COLO668 (cell line): Measurements from ENCODE around the gene UBE3D.
"Not testable (repeated sequence)": the region's sequence is repeated elsewhere in the genome, so short reads cannot be mapped to it uniquely, and the experiment has no call there.

Experiments
- DNase-seq: peaks from one replicate; lab custom pipeline; 2025; ENCODE audit not compliant: unreplicated experiment; lab: John Stamatoyannopoulos, UW

UBE3D gene

DNA sequence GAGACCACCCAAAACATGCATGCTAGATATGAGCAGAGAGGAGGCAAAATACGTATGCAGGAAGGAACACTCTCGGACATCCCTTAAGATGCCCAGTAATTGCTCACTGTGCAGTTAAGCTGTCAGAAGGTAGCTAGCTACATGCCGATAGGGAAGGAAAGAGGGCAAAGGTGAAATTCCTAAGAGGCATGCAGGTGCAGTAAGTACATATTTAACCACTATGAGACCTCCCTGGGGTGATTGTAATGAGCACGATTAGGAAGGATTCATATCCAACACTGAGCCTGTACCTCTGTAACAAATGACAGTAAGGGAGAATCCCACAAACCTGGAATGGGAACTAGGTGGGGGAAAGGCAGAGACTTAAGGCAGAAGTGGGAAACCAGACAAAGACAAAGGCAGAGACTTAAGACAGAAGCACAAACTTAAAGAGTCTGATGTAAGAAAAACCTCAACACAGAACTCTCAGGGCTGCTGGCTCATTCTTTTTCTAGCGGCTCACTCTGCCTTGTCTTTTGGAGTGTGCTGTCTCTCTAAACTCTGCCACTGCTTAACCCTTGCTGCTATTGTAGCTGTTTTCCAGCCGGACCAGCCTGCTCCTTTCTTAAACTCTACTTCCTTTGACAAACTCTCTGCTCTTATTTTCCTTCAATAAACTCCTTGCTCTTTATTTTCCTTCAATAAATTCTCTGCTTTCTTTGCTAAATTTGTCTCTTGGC is 148.1 kb downstream of the UBE3D start:
- no peak for DNase-seq

- peak; percentile 14 for DNase-seq
These were observed 150.0 kb downstream of the UBE3D start for GRCh38 chr6:82915666-82916065.

DNA sequence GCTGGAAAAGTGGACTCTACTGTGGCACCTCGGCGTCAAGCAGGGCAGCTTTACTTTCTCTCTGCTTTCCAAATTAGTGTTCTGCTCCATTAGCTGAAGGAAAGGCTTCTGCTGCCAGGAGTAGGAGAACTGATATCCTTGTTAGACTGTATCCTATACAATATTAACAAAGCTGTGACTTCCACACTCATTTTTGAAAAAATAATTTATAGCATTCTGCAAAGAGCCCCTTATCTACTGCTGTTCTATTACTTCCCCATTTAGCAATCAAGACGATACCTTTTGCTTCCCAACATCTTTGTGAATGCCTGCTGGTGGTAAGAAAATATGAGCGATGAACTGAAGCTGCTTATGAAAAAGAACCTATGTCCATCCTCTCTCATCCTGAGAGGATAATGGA is 151.1 kb downstream of the UBE3D start:
- DNase-seq = no peak

- DNase-seq = no peak
These were observed 154.8 kb downstream of the UBE3D start for GRCh38 chr6:82910820-82911219.

DNA sequence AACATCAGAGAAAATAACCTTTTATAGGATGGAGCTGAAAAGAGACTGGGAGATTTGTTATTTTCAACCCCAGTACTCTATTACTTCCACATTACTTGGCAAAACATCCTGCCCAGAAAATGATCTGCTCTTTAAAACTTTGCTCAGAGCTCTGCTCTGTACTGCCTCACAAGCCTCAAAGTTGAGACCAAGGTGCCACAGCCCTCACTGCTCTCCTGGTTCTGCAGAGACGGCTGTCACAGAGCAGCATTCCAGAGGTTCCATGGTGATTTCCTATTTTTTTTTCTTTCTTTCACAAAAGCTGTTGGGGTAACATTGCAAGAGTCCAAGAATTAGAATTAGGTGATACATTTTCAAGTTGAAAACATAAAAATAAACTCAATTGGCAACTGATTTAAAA is 155.2 kb downstream of the UBE3D start:
- no peak for DNase-seq

- DNase-seq = no peak
These were observed 156.1 kb downstream of the UBE3D start for GRCh38 chr6:82909551-82909950.

DNA sequence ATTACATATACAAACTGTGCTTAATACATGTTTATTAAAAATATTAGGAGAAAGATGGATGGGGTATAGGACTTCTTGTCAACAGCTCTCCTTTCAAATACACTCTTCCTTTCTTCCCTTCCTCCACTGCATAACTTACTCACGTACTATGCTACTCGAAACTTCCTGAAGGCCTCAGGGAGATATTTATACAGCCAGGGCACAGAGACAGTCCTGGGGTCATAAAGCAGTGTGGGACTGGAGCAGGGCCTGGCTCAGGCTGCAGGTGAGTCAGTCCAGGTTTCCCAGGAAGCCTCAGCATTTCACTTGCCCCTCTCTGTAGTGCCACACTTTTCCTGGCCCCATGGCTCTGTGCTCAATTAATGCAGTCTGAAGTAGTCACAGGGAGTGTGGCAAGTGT is 157.0 kb downstream of the UBE3D start:
- DNase-seq = no peak

DNA sequence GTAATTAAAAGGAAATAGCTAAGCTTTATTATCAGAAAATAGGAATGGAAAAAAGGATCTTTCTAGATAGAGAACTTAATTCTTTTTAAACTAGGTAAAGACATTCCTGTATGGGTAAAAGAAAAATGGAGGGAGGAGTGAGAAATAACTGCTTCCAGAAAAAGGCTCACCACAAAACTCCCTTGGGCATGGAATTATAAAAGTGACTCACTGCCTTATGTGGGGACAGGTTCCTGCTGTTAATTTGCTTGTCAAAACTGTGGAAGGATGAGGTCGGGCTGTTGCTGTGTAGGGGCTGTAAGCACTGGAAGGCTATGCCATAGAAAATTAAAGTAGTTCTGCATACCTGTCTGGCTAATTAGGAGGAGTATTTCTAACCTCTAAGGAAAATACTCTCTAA is 158.7 kb downstream of the UBE3D start:
- DNase-seq = no peak

GRCh38 chr6:82906489-82906888 is 159.2 kb downstream of the UBE3D start:
- DNase-seq = no peak

DNA sequence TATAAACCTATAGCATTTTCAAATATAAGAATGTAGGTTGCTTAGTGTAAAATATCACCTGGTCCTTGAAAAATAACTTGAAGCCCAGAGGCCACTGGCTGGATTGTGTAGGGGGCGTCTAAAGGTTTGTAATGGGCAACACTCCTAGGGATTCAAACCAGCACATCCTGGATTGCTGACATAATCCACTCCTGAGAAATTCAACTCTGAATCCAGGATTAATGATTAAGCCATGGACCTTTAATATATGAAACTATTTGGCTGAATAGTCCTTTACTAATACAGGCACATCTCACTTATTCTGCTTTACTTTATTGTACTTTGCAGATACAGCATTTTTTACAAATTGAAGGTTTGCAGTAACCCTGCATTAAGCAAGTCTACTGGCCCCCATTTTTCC is 160.8 kb downstream of the UBE3D start:
- DNase-seq = no peak

GRCh38 chr6:82904257-82904656 is 161.4 kb downstream of the UBE3D start:
- no peak for DNase-seq

DNA sequence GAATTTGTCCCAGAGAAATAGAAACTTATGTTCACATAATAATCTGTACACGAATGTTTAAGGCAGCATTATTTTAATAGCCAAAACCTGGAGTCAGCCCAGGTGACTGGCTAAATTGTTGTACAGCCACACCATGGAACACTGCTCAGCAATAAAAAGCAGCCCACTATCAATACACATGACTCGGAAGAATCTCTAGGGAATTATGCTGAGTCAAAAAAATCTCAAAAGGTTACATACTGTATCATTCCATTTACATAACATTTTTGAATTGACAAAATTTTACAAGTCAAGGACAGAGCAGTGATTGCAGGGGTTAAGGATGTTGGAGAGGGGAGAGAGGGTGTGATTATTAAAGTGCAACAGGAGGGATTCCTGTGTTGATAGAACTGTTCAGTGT is 163.4 kb downstream of the UBE3D start:
- DNase-seq = no peak

- DNase-seq = no peak
These were observed 170.9 kb downstream of the UBE3D start for GRCh38 chr6:82894653-82895259.

- DNase-seq = no peak
These were observed 171.6 kb downstream of the UBE3D start for GRCh38 chr6:82893889-82894652.

DNA sequence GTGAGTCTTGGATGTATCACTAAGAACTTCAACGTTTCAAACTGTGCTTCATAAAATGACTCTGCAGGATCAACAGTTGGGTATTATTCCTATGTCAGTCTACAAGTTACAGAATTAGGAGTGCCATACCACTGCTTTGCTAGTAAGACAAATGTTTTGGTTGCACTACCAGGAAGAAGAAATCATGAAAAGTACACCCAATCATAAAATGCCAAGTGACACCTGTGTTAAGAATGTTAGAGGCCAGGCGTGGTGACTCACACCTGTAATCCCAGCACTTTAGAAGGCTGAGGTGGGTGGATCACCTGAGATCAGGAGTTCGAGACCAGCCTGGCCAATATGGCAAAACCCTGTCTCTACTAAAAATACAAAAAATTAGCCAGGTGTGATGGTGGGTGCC is 174.1 kb downstream of the UBE3D start:
- not testable (repeated sequence) for DNase-seq

DNA sequence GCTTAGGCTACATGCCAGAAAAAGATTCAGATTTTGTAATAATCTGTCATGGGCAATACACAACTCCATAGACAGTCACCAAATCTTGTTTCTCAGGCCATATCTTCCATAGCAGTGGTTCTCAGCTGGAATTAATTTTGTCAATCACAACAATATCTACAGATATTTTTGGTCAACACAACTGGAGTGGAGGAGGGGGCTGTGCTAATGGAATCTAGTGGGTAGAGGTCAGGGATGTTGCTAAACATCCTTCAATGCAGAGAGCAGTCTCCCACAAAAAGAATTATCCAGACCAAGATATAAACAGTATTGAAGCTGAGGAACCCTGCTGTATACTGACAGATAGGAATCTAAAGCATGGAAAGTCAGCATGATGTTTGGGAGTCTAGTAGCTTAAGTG is 174.6 kb downstream of the UBE3D start:
- DNase-seq = no peak

DNA sequence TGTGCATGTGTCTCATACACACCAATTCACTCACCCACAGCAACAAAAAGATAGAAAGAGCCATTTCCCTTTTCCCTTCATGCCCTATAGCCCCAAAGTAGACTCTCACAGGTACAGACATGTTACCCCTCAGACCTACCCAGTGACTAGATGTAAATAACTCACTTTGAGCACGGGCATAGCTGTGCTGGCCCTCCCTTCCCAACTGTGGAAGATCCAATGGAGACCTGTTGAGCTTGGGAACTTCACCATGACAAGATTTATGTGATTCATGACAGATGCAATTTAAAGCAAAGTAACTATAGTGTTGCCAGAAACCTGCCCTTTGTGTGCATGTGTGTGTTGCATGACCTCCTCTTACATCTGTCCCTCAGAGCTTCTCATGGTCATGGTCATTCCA is 175.4 kb downstream of the UBE3D start:
- no peak for DNase-seq

DNA sequence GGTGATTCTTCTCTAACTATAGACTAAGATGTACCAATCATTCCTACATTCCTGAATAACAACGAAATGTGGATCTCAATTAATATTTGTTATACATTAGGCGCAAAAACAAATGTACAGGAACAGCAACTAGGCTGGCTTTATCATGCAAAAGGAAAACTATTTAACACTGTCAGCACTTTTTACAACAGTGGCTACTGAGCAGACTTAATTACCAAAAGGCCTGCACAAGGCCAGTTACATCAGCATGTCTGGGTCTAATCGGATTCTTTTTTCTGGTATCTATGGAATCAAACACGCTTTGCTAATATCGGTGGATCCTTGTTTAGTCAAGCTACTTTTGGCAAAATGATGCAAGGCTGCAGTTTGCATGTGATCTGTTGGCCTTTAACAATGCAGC is 176.5 kb downstream of the UBE3D start:
- DNase-seq = no peak

GRCh38 chr6:82882363-82883023 is 183.1 kb downstream of the UBE3D start:
- DNase-seq = no peak

DNA sequence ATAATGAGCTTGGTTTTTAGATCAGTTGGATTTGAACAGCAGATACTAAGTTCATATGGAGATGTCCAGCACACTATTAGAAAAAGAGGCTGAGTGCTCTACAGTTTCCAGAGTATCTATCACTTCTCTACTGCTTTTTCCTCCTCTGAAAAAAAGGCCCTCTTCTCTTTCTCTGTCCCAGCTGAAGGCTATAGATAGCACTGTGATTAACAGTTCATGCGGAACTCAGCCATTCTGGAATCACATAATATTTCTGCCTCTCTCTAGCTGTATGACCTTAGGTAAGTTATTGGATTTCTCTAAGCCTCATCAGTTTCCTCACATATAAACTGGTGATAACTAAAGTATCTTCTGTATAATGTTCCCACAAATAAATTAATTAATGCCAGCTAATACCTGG is 184.1 kb downstream of the UBE3D start:
- DNase-seq = no peak

- no peak for DNase-seq
These were observed 186.8 kb downstream of the UBE3D start for GRCh38 chr6:82878812-82879211.
